HPDE6-E6E7 (cell line): ENCODE data around the gene COL4A6.
A peak's percentile ranks its signal among the peaks of the same experiment; 100 is the strongest.

Experiments
- DNase-seq: peaks from one replicate; pipeline ENCODE4 v3.0.0; 2011; ENCODE audit warnings: missing footprints; ENCODE audit errors: extremely low spot score

The COL4A6 gene

DNA sequence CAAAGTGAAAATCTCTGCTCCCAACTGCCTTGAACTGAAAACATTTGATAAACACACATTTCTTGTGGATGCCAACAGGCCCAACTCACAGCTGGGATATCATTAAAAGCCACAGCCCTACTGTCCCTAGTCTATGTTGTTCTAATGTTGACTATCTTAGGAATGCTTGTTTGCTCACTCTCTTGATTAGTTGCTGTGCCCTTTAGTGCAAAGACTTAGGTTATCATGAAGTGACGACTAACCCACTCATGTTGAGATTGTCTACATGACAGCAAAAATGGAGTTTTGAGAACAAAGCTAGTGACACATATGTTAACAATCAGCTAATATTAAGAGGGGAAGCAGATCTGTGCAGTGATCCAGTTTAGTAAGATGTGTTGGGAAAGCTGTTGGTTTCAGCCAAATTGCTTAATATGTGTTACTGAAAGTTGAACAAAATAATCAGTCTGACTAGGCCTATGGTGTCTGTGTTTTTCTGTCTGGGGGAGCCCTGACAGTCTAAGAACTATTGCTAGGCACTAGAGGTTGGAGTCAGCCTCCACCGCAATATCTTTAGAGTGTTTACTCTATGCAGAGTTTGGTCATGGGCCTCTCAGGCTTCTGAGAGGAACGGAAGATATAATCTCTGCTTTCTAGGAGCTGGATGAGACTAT, 221.2 kb downstream of the COL4A6 start:
- no peak for DNase-seq

DNA sequence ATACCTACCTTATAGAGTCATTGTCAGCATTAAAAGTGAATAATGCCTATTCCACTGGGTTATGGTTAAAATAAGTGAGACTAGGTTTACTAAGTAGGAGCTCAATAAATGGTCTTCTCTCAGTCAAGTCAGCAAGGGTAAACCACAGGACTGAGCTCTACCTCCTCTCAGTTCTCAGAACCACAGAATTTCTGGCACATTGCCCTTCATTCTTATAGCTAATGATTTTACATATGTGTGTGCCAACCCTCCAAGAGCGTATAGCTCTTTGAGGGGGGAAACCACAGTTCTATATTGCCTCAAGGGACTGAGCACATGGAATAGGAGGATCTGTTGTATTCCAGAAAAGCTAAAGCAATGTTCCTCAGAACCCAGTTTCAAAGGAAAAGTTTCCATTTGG, 221.8 kb downstream of the COL4A6 start:
- DNase-seq: no peak

DNA sequence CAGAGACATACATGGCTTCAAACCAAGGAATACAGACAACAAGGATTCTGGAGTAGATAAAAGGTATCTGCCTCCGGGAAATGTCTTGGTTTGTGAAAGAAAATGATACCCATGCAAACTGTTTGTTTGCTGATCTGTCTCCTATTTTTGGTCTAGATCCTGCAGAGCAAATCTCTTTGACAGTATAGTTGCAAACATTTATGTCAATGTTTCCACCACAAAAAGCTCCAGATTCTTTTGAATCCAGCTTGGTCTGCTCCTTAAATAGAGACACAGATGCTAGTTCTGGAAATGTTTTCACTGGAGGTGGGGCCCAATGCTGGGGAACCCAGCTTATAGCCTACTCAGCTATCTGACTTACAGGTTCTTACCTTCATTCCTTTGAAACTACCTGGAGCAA, 226.9 kb downstream of the COL4A6 start:
- DNase-seq: no peak

DNA sequence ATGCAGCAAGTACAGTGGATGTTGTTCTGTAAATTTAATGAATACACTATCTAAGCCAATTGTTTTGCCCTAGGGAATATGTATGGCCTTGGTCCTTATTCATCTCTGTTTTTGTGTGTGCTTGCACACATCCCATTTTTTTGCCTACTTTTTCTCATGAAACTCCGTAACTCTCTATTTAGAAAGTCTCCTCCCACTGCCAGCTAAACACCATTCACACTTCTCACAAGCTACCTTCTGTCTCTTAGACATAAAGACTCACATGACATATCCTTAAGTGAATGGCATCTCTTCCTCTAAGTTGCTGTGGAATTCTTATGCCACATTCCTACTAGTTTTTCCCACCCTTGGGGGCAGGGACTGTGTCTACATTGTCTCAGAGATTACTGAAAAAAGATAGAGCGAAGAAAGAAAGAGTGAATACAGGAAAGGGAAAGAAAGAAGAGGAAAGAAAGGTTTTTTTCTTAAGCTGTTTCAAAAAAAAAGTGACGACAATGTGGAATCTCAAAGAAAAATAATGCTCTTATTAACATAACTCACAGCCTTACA, 229.1 kb downstream of the COL4A6 start:
- DNase-seq: no peak

DNA sequence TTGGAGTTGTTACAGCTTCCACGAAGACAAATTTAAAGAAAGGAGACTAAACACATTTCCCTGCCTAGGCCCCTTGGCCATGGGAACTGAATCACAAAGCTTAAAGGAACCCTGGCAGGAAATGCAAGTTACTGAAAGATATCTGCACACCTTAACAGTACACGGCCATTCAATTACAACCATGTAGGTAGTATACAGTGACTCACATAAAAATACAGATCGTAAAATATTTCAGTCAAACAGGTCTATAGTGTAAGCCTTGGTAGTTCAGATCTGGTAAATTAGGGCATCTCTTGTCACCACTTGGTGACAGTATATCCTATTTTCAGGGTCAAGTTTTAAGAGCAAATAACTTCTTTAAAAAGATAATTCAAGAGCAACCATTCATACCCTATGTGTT, 234.7 kb downstream of the COL4A6 start:
- DNase-seq: no peak

DNA sequence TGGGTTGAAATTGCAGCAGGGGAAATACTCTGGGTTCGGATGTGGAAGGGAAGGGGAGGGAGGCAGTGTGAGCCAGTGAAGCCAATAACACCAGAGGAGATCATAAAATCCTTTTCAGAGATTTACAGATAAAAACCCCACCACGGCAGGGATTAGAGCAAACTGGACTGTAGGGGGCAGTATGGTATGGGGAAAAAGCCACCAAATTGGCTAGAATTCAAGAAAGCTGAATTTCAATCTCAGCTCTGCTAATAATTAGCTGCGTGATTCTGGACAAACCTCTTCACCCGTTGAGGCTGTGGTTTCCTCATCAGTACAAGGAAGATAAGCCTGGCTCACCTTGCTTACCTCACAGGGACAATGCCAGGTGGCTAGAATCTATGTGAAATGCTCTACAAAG, 238.5 kb downstream of the COL4A6 start:
- no peak for DNase-seq

DNA sequence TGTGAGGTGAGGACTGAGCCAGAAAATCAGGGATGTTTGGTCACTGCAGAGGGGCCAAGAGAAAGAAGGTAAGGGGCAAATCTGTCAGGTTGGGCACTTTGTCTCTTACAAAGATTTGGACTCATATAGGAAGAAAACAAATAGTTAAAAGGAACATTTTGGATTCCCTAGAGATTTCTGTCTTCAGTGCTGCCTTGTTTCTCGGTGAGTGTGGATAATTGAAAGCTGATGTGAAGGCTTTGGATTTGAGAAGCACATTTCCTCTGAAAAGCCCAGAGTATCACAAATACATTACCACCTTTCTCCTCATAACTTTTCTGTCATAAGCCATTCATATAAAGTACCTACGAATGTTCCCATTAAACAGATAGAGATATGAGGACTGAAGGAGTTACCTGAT, 239.2 kb downstream of the COL4A6 start:
- DNase-seq: no peak

DNA sequence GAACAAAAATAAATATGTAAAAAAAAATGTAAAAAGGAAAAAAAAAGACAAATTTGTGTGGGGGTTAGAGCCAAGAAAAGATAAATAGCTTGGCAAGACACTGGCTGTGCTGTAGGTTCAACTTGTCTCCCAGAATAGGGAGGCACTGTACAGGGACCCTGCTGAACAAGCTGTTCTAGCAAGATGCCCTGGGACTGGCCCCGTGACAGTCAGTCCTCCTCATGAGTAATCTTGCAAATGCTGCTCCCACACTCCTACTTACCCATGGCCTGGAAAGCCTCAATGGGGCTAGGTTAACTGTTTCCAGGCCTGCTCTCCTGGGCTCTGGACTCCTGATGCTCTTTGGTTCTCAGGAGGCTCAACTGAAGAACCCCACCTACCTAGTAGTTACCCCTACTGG, 239.8 kb downstream of the COL4A6 start:
- no peak for DNase-seq

DNA sequence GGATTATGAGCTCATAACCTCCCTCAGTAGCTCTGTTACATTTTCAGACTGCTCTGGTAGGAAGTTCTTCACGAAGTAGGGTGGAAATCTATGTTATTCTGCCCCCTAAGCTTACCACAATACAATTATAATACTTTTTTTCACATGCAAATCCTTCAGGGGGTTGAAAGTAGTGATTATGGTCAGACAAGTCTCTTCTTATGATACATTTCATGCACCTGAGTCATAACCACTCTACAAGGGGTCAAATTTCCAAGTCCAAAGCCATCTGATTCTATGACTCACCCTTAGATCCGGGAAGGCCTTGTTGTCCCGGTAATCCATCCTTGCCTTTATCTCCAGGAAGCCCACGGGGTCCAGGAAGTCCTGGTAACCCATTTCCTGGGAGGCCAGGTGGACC, 251.4 kb downstream of the COL4A6 start:
- DNase-seq: peak; percentile 40

DNA sequence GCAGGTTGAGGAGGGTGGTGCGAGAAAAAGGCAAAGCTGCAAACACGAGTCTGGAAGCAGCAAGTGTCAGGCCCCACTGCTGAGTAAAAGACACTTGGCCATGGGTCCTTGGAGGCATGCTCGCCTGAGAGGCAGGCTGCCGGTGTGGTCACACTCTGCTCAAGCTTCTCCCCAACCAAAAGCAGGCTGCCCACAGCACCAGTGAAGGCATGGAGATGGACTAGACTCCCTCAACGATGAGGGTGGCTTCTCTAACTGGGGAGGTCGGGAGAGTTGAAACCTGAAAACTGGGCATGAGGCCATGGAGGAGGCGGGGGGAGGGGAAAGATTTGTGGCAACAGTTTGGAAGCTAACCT, 260.1 kb downstream of the COL4A6 start:
- DNase-seq: no peak

DNA sequence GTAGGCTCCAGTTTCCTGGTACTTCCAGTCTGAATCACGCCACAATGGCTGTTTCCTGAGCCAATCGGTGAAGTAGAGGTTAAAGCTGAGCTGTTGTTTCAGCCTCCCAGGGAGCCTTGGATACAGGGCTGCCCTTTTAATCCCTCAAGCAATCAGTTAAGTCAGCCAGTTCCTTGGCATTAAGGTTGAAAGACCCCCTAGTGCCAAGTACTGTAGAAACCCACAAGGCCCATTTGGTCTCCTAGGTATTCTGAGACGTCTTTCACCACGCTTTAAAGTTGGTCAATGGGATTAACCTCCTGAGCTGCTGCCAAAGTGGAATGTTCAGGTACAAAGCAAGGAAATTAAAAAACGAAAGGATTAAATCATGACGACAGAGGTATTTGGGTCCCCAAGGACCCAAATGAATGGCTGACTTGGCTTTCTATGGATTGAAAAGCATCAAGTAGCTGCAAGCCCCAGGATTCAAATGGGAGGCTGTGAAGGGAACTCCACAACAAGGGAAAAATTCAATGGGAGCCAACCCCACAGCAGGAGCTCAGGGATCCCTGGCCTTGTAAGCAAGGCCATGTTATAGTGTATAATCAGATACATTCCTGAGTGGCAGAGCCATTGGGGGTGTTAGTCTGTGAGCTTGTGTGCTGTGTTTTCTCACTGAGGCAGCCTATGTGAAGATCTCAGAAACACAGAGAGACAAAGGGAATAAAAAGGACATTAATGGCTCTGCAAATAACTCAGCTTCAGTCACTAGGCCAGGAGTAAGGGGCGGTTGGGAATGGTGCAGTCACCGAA, 260.7 kb downstream of the COL4A6 start:
- no peak for DNase-seq

DNA sequence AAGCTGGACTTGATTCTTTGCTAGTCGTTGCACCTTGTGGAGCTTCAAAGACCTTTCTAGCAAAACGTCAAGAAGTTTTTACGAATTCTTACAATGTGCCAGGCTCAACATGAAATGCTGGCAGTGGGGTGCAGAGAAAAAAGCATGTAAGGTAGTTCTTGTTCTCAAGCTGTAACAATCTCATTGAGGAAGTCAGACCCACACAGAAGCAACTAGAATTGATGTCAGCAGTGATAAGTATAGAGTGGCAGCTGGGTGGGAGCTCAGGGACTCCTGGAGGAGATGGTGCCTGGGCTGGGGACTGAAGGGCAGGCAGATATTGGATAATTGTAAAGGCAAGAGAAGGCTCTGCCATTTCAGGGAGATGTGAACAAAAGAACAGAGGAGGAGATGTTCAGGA, 264.3 kb downstream of the COL4A6 start:
- no peak for DNase-seq

DNA sequence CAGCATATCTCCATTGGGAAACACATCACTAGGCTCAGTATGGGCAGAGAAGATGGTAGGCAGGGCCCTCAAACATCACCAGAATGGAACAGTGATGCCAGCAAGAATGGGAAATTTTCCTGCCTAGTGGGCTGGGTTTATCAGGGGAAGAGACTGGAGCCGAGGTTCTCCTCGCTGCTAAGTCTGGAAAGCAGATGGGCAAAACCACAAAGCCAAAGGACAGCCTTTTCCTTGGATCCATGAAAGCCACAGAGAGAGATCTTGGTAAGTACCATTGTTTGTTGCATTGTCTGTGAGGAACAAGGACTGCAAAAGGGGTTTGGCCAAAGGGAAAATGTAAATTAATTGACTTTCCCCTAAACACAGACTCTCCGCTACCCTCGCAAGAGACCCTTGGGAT, 266.6 kb downstream of the COL4A6 start:
- no peak for DNase-seq

DNA sequence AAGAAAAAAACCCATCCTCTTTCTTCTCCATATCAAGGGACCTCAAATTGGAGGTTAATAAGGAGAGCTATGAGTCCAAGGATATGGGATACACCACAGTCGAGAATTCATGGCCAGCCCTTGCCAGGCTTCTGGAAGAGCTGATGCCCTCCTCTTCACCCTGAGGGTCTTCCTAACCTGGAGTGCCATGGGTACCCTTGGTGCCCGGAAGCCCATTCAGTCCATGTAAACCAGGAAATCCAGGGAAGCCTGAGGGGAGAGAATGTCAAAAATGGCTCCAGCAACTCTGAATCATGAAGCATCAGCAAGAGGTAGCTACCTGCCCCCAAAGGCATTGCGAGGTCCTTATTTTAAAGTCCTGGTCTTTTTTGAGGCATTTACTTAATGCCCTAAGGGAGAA, 268.5 kb downstream of the COL4A6 start:
- DNase-seq: no peak

DNA sequence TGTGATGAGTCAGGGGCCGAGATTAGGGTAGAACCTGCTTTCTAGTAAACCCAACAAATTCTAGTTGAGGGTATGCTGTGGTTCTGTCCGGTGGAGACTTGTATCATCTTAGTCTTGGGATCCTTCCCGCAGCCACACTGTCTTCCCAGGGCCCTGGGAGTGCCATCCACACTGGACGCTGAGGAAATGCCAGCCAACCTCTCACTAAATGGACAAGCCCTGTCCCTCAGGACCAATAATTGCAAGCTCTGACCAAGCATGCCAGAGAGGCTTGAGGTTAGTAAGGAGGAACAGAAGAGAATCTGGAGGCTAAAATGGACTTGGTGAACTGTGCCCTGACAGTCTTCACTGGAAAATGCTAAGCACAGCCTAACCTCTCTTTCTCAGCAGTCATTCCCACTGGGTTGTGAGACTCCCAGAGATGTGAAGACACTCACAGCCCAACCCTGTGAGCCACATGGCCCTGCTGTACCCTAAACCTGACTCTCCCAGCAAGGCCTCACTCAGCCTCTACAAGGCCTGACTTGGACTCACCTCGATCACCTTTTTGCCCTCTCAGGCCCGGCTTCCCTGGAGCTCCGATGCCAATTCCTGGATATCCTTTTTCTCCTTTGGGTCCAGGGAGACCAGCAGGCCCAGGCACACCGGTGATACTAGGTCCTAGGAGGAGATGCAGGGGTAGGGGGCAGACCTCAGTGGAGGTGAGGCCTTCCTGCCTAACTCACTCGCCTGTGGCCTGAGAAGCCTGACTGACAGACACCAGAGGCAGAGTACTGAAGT, 269.1 kb downstream of the COL4A6 start:
- DNase-seq: no peak

DNA sequence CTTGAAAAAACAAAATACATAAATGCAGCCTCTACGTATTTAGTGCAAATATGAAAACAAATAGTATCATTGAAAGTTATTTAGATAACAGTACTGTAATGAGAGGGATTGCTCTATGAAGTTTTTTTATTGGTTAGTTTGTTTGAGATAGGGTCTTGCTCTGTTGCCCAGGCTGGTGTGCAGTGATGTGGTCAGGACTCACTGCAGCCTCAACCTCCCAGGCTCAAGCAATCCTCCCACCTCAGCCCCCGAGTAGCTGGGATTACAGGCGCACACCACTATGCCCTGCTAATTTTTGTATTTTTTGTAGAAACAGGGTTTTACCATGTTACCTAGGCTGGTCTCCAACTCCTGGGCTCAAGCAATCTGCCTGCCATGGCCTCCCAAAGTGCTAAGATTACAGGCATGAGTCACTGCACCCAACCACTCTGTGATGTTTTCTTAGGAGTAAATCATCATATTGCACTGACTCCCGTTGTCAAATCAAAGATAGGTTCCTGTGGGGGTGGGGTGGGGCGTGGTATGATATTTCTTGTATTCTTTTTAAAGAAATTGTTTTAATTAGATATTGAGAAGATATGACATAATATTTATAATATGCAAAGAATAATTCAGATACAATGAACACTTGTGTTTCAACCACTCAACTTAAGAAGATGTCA, 270.9 kb downstream of the COL4A6 start:
- DNase-seq: no peak

DNA sequence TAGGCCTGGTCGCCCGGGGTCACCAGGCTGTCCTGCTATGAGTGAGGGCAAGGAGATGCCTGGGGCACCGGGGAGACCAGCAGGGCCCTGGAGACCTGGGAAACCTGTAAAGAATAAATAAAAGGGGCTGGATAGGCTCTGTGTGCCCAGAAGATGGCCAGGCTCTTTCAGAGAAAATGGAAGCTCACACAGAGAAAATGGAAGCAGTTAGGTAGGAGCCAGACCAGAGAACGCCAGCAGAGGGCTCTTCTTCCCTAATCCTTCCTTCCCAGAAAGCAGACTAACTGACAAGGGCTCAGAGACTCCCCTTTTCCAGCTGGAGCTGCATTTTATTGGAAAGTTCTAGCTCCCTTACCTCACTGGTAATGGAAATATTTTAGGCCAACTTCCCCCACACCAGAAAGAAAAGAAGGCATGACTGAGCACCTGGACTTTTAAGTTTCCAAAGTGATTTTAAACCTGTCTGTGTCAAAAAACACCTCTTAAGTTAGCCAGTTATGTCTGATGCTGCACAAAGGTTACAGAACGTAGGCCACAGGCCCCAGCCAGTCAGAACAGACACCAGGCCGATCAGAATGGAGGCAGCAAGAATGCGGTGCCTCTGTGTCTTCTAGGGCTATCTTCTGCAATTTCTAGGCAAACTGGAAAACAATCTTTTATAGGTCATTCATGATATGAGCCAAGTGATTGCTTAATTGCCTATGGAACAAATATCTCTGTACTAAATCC, 272.7 kb downstream of the COL4A6 start:
- peak; percentile 22 for DNase-seq

DNA sequence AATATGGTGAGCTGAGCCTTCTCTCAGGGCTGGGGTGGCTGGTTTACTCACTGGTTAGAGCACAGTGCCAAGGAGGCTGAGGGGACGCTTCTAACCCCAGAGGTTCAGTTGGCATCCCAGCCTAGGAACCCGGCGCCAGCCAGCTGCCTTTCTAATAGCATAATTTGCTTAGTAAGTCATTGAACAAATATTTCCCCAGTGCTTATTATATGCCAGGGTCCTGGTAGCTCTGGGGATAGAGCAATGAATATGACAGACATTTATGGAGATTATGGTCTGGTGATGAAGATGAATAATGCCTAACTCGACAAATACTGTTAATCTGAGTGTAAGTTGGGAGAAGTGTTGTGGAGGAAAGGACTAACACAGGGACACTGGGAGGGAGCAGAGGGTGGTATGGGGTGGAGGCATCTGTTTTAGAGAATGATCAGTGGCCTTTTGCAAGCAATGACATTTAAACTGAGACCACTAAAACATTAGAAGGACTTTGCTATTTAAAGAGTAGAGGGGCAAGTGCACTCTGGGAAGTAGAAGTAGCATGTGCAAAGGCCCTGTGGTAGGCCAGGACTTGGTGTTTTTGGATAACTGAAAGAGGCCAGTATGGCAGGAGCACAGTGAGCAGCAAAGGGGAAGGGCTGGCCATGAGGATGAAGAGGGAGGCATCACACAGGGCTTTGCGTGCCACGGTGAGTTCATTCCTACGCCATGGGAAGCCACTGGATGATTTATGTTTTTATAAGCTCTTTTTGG, 274.7 kb downstream of the COL4A6 start:
- DNase-seq: no peak

DNA sequence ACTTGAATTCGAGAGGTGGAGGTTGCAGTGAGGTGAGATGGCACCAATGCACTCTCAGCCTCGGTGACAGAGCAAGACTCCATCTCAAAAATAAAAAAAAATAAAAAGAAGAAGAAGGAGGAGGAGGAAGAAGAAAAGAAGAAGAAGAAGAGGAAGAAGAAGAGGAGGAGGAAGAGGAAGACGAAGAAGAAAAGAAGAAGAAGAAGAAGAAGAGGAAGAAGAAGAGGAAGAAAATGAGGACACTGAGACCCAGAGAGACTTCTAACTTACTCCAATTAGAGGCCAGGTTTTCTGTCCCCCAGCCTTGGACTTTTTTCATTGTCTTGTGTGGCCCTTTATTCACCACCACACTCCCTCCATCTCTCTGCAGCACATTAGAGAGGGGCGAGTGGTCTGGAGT, 276.0 kb downstream of the COL4A6 start:
- no peak for DNase-seq

DNA sequence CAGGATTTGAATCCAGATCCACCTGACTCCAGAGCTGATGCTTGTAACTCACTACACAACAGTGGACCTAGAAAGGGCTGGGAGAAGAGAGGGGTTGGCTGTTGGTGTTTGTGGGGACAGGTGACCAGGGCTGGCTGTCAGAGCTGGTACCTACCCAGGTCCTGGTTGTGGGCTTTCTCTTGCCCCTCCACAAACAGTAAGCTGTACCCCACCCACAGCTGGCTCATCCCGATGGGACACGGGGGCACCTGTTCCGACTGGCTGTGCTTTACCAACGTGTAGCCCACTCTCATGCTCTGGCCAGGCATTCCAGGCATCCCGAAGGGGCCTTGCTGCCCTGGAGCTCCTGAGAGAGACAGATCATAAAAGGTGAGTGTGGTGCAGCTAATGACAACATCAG, 277.9 kb downstream of the COL4A6 start:
- no peak for DNase-seq
